HuH-7 (cell line): ENCODE data around the gene MTX2.

ENCODE experiments used
- DNase-seq: peaks from one replicate; pipeline ENCODE4 v3.0.0; 2011; ENCODE audit warnings: low spot score

The MTX2 gene

GRCh38 chr2:176269319-176270099, at the start of gene MTX2:
MTX2 (plus strand) TSS chr2:176269442; CDS start chr2:176269630, 188 bp downstream.
- peak; percentile 85 for DNase-seq

DNA sequence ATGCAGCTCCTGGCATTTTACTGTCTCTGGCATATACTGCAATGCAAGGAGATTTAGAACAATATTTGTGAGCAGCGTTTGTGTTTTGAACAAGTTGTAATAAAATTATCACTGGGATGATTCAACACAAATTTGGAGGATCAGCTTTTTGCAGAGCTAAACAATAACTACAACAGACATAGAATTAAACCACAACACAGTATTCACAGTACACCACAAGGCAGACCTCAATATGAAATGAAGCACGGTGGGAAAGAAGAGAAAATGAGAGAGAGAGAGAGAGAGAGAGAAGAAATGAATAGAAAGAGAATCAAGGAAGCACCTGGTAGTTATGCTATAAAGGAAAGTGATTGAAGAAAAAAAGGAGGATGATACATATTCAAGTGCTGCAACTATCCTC, 41.4 kb upstream of the MTX2 start:
- DNase-seq: no peak

GRCh38 chr2:176234156-176234555, 35.1 kb upstream of the MTX2 start:
- DNase-seq: no peak

- DNase-seq: no peak
These were observed 34.3 kb upstream of the MTX2 start for GRCh38 chr2:176234940-176235339.

DNA sequence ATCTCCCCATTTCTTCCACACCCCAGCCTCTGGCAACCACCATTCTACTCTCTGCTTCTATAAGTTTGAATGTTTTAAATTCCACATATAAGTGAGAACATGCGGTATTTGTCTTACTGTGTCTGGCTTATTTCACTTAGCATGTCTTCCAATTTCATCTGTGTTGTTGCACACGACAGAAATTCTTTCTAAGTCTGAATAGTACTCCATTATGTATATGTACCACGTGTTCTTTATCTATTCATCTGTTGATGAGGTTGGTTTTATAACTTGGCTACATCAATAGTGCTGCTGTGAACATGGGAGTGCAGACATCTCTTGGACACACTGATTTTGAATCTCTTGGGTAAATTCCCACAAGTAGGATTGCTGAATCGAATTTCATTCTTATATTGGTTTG, 31.8 kb upstream of the MTX2 start:
- DNase-seq: no peak

DNA sequence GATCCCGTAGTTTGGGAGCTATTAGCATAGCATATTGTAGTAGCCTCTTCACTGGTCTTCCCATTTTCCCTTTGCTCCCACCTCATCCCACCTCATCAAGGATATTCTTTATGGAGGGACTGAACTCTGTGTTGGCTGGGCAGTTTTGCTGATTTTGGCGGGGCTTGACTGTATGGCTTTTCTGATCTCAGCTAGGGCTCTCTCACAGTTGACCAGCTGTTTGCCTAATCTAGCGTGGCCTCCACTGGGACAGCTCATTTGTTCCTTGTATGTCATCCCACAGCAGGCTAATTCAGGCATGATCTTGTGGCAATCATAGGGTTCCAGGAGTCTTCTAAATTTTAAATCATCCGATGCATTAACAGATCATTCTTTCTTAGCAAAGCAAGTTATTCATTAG, 30.2 kb upstream of the MTX2 start:
- DNase-seq: no peak

- DNase-seq: no peak
These were observed 28.9 kb upstream of the MTX2 start for GRCh38 chr2:176240301-176240700.

DNA sequence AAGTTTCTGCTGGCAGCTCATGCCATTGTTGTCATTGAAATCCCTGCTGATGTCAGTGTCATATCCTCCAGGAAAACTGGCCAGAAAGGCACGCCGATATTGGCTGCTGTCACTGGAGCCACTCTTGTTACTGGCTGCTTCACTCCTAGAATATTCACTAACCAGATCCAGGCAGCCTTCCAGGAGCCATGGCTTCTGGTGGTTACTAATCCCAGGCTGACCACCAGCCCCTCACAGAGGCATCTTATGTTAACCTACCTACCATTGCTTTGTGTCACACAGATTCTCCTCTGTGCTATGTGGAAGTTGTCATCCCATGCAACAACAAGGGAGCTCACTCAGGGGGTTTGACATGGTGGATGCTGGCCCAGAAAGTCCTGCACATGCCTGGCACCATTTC, 27.0 kb upstream of the MTX2 start:
- no peak for DNase-seq

DNA sequence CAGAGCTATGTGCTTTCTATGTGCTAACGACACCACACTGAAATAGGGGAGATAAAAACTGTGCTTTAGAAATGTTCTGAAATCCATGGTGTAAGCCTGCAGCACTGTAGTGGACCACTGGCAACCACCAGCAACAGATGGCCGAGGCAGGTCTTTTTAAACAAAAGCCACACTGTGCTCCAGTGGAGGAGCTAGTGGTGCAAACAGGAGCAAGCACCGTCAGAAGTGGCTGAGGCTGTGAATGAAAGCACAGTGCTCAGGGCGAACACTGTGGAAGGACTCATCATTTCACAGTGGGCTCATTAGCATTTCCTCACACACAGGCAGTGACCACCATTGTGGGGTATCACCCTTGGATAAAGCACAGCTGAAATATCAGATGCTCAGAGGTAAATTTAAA, 22.9 kb upstream of the MTX2 start:
- DNase-seq: no peak

- DNase-seq: no peak
These were observed 21.4 kb upstream of the MTX2 start for GRCh38 chr2:176247859-176248258.

GRCh38 chr2:176251928-176252327, 17.3 kb upstream of the MTX2 start:
- no peak for DNase-seq

DNA sequence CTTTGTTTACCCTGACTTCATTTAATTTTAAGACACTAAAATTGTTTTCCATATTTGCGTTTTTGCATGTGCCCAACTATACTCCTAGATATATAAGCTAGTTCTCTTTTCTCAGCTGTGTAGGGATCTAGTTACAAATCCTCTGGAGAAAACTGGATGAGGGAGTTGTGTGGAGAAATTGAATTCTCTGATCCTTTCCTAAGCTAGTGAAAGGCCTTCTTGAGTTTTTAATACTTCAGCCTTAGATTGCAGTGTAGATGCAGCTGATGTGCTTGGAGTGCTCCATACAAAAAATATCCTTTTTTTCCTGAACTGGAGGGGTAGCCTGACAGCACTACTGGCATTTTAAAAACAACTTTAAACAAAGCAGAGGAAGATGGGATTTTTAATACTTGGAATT, 8.6 kb upstream of the MTX2 start:
- no peak for DNase-seq

DNA sequence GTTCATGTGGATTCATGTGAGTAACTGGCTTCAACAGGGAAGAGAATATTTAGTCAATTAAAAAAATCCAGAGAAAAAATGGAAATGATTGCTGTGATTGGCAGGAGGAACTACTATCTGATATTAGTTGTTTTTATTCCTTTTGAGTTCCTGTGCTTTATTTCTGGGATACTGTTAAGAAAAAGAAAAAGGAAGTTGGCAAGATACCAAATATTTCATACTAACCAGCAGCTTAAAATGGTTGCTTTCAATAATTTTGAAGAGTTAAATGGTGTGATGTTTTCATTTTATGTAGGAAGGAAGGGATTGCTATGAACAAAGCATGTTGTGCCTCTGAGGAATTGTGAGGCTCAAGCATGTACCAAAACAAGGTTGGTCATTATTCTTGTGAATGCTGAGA, 8.1 kb upstream of the MTX2 start:
- DNase-seq: no peak

- DNase-seq: no peak
These were observed 295 bp upstream of the MTX2 start for GRCh38 chr2:176268976-176269318.

- DNase-seq: no peak
These were observed 983 bp downstream of the MTX2 start for GRCh38 chr2:176270100-176270750.

DNA sequence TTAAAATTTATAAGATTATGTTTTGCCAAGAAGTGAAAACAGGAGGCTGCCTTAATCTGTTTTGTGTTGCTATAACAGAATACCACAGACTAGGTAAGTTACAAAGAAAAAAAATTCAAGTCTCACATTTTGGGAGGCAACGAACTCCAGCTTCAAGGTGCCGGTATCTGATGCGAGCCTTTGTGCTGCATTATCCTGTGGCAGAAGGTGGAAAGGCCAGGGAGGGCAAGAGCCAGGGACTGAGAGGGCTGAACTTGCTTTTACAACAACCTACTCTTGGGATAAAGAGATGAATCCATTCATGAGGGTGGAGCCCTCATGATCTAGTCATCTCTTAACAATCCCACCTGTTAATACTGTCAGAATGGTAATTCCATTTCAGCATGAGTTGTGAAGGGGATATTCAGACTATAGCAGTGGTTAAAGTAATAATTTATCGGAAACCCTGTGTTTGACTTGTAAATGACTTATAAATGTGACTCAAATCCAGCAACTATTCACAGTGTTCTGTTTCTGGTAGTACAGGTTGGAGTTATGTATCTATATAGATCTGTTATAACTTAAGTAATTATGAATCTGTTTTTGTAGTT, 3.7 kb downstream of the MTX2 start:
- no peak for DNase-seq

- no peak for DNase-seq
These were observed 9.7 kb downstream of the MTX2 start for GRCh38 chr2:176278927-176279326.

- no peak for DNase-seq
These were observed 10.9 kb downstream of the MTX2 start for GRCh38 chr2:176280156-176280555.

DNA sequence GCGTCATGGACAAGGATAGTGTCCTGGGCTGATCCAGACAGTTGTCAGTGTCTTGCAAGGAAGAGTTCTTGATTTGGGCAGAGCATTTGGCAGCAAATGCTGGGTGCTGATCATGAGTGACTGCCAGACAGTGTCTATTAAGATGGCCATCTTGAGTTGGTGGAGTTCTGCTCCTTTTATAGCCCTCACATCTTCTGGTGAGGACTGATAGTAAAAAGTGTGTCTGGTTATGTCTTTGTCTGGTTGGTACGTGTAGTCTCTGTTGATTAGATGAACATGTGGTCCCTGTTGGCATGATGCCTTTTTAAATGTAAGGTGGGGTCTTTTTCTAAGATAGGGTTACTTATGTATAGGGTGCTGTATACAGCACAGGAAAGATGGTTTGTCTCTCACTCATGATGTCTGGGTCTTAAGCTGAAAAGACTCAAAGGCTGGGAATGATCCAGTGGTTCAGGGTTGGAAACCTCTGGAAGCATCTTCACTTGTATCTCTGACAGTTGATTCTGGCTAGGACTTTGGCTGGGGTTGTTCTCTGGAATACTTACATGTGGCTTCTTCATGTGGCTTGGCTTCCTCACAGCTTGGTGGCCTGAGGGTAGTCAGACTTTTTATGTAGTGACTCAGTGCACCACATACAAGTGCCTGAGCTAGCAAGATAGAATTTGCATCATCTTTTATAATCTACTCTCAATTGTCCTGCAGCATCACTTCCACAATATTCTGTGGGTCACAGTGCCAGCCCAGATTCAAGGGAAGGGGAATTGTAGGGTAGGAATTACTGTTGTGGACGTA, 11.8 kb downstream of the MTX2 start:
- no peak for DNase-seq

DNA sequence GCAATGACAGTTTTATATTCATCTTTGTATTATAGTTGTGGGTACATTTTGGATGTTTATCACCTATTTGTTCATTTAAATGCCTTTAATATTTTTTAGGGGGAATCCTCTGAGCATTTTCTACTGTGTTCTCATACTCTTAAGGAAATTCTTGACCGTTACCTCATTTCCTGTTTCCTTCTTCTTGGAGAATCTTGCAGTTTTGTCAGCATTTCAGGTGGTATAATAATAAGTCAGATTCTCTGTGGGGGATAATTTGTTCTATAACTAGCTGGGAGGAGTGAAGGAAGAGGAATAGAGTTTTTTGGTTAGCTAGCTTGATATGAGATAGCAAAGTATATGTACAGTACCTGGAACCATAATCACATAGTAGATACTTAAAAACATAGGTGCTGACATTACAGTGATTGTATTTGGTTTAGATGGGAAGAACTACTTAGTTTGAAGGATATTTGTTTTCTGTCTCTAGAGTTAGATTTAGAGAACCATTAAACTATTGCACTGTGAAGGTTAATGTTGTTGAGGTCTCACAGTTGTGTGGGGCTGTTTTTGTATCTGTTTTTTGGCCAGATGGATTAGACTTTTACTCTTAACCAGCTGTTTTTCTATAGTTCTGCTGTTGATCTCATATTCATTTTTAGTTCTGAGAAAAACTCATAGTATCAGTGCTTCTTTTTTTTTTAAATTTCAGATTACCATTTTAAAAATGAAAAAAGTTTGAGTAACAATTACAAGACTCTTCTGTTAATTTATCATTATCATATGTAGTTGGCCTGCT, 14.2 kb downstream of the MTX2 start:
- DNase-seq: no peak

- DNase-seq: no peak
These were observed 15.3 kb downstream of the MTX2 start for GRCh38 chr2:176284461-176285049.

- DNase-seq: no peak
These were observed 16.1 kb downstream of the MTX2 start for GRCh38 chr2:176285321-176285720.
